Stimulated activated CD8-positive, alpha-beta memory T cell treated with anti-CD3 and anti-CD28 coated beads, Interleukin-7, amount 100 ng/mL, for 4 hours (primary cell): ENCODE results near the gene SYNM.

ENCODE experiments used
- DNase-seq, 2 donors: peaks; one replicate each; pipeline ENCODE4 v3.0.0-alpha.2; 2020; ENCODE audit warnings: low read depth in 2 of 2

Gene SYNM

GRCh38 chr15:99167201-99167600 lies 62.3 kb downstream of the SYNM start:
- DNase-seq = no peak

DNA sequence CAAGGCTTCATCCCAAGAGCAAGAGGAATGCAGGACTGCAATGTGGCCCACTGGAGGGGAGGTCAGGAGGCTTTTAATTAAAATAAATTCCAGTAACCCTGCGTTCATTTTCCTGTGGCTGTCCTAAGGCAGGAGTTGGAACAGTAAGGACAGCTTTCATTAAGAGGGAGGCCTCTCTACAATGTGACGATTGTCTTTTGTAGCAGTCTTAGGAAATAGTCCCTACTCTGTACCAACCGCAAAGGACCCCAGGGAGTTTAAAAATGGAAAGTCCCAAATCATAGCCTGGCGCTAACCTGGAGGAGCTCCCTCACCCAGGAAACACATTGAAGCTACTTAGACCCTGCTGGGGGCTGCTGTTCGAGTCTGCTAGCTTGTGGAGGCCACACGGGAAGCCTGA lies 62.8 kb downstream of the SYNM start:
- DNase-seq = no peak

- DNase-seq = no peak
These were observed 64.0 kb downstream of the SYNM start for GRCh38 chr15:99168601-99169580.

GRCh38 chr15:99169769-99170311 lies 65.0 kb downstream of the SYNM start:
- no peak for DNase-seq

DNA sequence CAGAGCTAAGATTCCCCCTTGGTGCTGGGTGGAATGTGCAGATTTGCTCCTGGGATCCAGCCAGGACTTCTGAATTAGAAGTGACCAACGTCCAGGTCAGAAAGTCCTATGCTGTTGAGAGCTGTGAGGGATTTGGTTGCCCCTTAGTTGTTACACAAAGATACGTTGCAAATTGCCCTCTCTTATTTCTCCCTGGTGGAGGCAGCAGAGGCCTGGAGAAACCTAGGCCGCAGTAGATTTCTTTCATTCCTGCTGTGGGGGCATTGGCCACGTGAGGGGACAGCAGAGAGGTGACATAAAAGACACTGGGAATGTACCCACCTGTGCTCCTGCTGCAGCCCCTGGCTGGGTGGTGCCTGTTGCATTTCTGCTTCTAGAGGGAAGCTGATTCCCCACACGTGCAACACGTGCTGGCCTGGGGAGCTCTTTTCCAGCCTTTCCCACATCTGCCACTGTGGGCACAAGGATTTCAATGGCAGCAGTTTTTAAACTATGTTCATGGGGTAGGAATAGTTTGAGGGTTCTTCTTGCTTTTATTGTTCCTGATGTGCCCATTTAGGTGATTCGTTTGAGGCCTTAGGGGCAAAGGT lies 65.7 kb downstream of the SYNM start:
- DNase-seq = no peak

- no peak for DNase-seq
These were observed 67.3 kb downstream of the SYNM start for GRCh38 chr15:99172171-99172570.

DNA sequence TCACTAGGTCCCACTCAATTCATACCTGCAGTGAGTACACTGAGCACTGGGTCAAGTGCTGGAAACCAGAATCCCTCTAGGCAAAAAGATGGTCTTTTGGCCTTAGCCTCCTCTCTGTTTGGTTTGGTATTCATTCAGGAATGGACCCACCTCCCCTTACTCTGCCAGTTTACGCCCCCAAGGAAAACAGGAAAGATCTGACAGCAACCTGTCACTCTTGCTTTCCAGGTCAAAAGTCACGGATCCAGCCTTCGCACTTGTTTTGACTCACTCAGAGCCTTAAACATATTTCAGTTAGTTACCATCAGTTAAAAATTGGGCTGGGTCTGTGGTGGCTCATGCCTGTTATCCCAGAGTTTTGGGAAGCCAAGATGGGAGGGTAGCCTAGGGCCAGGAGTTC lies 68.1 kb downstream of the SYNM start:
- DNase-seq = no peak

DNA sequence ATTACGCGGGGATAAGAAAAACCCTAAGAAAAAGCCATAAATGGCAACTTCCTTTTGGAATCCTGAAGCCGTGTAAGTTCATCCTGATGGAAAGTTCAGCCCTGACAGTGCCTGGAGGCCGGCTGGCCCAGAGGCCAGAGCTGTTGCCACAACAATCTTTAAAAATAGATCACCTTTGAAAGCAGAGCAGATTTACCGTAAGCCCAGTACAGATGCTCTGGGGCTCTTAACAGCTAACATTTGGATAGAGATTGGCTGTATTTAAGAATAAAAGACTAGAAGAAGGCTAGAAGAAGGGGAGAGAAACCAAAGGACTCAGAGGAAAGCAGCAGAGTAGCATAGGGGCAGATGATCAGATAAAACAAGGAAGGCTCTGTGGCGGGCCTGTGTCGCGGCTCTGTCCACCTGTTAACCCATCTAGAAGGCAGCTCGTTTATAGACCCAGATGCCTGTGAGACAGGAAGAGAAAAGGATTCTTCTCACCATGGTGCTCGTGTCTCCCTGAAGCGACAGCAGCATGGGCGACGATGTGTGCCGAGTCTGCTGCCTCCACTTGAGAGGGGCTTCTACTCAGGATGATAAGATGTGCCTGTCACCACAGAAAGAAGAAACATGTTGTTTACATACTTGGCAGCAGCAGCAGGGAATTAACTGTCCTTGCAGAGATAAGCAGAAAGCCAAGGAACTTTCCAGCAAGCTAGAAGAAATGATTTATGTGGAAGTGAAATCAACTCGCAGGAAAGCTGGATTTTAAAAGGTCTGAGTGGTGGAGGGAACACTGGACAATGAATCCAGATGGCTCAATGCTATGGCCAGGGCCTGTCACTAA lies 69.9 kb downstream of the SYNM start:
- no peak for DNase-seq

DNA sequence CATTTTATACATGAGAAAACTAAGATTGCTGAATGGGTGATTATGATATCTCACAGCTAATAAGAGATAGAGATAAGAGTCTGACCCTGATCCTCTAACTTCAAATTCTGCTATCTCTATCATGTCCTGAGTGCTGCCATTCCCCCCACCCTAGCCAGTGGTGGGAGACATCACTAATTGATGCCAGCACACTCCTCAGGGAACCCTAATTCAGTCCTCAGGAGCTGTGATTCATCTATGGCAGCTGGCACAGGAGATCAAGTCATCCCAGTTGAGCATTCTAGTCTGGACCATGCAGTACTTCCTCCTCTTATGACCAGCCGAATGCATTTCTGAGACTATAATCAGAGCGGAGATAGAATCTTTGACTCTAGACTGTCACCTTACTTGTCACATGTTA lies 71.9 kb downstream of the SYNM start:
- no peak for DNase-seq

DNA sequence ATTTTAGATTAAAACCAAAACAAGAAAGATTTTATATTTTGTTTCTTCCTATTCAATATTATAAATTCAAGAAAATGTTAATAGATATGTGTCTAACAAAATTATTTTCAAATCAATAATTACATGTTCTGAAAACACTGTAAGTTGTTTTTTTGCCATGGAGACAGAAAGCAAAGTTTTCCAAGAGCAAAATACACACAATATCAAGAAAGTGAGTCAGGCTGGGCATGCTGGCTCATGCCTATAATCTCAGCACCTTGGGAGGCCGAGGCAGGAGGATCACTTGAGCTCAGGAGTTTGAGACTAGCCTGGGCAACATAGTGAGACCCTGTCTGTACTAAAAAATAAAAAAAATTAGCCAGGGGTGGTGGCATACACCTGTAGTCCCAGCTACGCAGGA lies 72.8 kb downstream of the SYNM start:
- DNase-seq = no peak

- no peak for DNase-seq
These were observed 75.4 kb downstream of the SYNM start for GRCh38 chr15:99180086-99180963.

GRCh38 chr15:99180964-99181306 lies 76.1 kb downstream of the SYNM start:
- DNase-seq = no peak

DNA sequence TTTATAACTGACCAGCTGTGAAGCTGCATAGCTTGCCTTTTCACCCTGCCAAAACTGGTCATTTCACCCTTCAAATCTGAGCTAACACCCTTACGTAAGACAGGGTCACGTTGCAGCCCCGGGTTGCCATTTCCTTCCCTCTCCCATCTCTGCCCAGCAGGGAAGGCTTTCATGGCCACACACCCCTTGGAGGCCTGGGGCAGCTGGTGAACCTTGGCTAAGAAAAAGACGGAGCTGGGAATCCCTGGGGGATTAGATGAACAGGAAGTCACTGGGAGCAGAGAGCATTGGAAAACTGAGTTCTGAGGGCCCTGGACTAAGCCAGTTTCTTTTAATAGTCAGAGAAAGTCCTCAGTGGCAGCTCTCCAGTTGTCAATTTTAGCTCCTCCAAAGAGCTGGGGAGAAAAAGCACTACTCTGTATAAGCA lies 76.7 kb downstream of the SYNM start:
- DNase-seq = no peak

DNA sequence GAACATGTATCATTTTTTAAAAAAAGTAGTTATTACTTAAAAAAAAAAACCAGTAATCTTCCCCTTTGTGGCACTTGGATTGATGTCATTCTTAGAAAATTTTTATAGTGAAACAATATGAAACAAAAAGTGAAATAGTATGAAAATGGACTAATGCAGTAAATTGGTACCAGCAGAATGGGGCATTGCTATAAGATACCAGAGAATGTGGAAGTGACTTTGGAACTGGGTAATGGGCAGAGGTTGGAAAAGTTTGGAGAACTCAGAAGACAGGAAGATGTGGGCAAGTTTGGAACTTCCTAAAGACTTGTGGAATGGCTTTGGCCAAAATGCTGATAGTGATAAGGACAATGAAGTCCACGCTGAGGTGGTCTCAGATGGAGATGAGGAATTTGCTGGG lies 77.9 kb downstream of the SYNM start:
- DNase-seq = no peak
